GM18861 (cell line): Measurements from ENCODE around the gene PAIP2.

Source experiments
- ATAC-seq: cut with Tn5 transposase; IDR thresholded peaks from one replicate; pipeline ENCODE4 v1.9.1; 2021; ENCODE audit not compliant: unreplicated experiment

Gene PAIP2

DNA sequence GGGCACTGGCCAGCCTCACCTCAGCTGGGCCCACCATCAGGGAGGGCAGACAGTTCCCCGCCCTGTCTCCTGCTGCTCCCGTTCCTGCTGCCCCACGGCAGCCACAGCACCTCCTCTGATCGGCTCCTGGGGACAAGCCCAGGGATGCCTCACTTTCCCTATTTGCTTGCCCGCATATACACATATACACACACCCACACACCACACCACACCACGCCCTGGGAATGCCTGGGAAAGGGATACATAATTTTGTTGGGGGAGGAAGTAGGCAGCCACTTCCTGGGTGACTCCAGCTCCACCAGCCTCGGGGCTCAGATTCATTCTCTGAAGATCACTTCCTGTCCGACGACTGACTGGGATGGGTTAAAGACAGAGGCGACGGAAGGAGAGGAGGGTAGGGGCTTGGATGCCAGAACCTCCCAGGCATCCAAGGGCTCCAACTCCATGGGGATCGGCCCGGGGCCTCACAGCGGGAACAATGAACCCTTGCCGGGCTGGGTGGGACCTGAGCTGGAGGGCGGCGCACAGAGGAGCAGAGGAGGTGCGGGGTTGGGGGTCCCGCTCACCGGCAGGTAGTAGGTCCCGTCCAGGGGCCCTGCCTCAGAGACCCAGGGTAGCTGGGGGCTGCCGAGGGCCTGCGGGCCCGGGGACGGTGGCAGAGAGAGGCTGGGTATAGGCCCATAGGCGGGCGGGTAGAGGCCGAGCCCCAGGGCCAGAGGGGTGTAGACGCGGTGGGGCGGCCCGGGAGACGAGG lies 50.1 kb downstream of the PAIP2 start:
- no peak for ATAC-seq

DNA sequence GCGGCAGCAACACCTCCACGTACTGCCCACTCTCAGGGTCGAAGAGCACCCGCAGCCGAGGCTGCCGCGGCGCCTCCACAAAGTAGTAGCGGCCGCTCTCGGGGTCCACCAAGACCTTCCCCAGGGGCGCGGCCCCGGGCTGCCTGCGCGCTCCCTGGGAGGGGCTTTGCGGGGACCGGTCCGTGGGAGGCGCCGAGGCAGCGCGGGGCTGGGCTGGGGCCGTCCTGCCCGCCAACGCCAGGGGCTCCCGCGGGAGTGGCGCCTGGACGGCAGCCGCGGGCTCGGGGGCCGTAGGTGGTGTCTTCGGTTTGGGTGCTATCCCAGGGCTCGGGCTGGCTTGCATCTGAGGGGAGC lies 50.6 kb downstream of the PAIP2 start:
- no peak for ATAC-seq

DNA sequence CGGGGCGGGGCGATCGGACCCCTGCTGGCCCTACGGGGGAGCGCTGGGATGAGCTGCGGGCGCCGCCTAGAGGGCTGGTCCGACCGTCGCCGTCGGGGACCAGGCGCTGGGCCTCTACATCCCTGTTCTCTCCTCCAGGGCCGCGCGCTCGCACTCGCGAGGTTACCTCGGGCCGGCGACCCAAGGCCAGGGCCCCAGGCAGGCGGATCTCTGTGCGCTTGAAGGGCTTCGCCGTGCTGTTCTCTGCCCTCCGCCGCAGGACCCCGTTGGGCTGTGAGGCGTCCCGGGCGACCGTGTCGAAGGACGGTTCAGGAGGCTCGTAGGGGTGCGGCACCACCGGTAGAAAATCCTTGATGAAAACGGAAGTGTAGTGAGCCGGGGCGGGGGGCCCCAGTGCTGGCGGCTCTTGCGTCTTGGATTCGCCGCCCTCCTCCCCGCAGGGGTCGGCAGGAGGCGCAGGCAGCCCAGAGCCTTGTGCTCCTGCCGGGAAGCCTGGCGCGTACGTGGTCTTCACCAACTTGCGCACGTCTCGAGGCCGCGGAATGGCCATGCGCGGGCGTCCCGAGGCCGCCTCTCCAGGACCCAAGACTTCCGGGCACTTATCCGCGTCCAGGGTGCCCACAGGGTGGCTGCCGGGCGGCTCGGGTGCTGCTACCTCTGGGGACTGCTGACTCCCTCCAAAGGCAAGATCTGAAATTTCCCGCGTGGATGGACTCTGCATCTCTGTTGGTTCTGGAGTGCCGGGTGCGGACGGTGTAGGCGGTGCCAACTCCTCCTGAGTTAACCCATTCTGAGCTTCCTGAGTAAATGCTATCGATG lies 51.2 kb downstream of the PAIP2 start:
- peak; percentile 31 for ATAC-seq

DNA sequence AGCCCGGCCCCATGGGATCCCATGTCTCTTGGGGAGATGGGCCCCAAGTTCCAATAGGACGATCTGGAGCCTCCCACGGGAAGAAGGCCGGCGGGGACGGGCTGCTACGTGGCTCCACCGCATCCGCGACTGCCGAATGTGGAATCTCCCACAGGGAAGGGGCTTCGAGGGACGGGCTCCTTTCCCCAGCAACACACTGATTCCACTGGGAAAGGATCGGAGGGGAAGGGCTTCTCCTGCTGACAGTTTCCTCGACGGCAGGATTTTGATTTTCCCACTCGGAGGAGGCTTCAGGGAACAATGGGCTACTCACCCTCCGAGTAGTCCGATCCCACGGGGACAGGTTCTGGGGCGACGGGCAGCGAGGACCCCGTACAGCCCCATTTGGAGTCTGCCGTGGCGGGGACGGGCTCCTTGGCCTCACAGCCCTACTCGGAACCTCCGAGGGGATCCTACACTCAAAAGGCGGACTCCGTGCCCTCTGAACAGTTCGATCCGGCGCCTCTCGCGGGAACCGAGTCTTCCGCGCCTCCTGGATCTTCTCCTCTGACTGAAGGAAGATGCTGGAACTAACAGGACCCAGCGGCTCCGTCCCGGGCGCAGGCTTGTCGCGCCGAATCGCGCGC lies 52.0 kb downstream of the PAIP2 start:
- ATAC-seq: no peak

DNA sequence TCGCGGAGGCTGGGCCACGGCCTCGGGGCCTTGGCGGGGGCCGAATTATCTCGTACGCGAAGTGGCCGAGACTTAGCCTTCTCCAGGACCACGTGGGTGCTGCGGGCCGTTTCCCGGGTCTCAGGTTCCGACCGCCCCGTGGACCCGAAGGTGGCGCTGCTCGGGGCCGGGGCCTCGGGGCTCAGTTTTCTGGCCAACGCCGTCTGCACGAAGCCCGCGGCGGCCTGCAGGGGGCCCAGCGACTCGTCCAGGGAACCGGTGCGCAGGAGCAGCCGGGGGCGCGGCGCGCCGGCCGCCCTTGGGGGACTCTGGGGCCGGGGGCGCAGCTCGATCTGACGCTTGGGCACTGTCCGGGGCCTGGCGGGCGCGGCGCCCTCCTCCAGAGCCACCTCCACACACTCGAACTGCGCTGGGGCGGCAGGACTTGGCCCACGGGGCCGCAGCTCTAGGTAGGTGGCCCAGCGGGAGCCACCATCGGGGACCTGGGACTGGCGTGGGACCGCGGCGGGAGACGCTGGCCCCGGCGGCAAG lies 52.5 kb downstream of the PAIP2 start:
- no peak for ATAC-seq

DNA sequence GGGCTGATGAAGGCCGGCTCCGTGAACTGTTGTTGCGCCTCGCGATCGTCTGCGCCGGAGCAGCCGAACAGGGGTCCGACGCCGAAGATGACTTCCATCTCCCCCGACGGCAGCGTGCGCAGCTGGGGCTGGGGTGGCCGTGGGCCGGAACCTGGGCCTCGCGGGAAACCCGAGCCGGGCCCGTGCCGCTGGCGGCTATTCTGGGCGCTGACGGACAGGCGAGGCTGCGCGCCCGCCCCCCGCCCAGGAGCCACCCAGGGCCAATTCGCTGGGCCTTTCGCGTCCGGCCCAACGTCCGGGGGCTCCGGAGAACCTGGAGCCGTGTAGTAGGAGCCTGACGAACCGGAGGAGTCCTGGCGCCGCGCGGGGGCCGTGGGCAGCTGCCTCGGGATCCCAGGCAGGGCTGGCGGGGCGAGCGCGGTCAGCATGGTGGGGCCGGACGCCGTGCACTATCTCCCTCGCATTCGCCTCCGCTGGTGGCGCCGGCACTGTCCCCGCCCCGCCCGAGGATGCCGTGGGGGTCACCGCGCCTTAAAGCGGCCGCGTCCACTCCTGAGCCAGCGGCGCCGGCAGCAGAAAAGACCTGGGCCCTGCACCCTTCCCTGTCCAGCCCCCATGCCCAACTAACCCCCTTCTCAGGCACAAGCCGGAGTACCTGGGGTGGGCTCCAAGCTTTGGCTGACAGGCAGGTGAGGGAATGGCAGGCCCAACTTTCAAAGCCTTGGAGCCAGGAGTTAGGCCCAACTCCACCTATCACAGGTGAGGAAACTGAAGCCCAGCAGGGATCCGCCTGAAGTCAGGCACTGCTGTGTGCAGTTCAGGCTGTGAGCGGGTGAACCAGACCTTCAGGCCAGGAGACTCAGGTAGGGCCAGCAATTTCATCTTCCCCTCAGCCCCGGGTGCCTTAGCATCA lies 53.3 kb downstream of the PAIP2 start, which contains the start of gene PROB1:
TSS of gene PROB1 (minus strand) at position 451 of the 913 bp plus-strand sequence. CDS start at position 428, 23 bp downstream.
- ATAC-seq: no peak

DNA sequence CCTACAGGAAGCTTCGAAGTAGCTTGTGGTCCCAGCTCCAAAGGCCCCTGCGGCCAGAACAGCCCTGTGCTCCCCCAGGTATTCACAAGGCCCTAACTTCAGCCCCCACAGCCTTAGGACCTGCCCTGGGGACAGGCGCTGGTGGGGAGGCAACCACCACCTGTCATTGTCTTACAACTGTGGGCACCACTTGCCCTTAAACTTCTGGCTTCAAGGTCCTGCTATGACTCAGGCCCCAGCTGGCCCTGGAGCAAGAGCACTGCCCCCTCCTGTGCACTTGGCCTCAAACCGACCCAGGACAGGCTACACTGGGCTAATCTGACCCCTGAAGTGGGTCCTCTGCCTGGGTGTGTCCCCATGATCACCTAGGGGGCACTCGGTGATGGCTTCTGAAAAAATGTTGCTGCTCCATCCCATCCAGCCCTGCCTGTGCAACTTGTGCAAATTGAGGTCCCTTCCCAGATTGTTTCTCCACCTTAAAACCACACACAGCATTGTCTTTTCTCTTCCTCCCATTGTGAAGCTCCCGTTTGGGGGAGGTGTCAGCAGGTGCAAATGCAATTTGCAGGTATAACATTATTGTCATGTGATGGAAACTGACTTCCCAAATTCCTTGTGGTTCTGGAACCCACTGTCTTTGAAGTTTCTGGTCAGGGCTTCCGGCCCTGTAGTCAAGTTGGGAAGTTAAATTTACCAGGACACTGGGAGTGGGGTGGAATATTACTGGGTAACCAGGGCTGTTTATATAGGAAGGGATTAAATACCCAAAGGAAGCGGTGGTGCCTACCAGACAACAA lies 54.4 kb downstream of the PAIP2 start:
- peak; percentile 17 for ATAC-seq

DNA sequence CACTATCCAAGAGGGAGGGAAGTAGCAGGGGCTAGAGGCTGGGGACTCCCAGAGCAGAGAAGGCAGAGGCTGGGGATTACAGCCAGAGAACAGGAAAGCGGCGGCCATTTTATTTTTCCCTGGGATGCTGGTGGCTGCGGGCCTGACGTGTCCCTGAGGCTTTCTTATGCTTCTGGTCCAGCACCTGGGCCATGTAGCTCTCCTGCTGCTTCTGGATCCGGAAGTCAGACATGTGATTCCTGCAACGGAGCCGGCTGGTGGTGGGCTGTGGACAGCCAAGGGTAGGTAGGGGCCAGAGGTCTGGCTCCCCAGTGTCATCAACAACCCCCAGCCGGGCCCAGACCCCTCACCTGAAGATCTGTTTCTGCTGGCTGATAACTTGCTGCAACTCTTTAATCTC lies 55.0 kb downstream of the PAIP2 start:
- no peak for ATAC-seq

DNA sequence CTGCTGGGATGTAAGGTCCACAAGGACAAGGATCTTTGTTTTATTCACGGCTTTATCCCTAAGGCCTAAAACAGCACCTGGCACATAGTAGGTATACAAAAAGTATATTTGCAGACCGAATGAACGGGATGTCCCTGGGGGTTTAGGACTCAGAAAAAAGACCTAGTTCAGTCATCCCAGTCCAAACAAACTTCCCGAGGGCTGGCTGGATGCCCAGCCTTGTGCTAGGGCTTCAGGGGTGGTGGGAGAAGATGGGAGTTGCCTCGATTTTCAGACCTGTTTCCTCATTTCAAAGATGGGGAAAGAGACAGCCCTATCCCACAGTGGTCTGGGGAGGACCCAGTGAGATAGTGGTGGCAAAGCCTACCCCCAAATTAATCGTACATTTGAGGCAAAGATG lies 56.3 kb downstream of the PAIP2 start:
- no peak for ATAC-seq

DNA sequence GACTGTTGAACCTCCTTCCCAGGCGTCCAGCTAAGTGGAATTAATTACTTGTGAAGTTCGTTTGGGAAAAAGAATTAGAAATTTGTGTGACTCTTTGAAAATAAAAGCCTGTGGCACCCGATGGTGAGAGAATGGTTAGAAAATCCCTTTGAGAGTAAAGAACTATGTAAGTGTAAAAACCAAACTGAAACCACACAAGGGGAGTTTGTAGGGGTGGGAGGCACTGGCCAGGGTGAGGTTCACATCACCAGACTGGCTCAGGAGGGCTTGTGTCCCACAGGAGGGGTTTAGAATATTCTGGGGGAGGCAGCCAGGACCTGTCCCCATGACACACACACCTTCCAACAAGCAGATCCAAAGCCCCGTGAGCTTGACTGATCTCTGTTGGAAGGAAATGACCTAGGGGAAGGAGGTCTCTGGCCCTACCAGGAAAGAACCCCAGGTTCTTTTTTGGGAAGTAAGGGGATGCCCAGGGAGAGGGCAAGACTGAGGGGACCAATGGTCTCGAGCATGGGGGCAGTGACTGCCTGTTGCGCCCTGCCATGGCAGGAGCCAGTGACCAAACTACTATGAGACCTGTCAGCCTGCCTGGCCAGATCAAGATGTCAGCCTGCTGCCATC lies 58.0 kb downstream of the PAIP2 start:
- ATAC-seq: peak; percentile 27

DNA sequence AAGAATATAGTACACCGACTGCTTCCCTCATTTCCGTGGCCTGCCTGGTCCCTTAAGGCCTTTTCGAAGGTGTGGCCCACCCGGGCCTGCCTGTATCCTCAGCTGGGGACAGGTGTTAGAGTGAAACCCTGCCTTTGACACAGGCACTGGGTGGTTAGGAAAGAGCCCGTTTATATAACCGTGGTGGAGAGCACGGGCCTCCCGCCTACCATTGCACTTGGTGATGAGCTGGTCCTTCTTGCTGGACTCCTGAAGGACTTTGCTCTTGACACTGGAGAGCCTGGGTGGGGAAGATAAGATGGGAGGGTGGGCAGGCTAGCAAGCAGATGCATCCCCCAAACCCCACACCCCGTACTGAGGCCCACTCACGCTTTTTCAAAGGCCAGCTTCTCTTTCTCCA lies 59.9 kb downstream of the PAIP2 start:
- no peak for ATAC-seq

DNA sequence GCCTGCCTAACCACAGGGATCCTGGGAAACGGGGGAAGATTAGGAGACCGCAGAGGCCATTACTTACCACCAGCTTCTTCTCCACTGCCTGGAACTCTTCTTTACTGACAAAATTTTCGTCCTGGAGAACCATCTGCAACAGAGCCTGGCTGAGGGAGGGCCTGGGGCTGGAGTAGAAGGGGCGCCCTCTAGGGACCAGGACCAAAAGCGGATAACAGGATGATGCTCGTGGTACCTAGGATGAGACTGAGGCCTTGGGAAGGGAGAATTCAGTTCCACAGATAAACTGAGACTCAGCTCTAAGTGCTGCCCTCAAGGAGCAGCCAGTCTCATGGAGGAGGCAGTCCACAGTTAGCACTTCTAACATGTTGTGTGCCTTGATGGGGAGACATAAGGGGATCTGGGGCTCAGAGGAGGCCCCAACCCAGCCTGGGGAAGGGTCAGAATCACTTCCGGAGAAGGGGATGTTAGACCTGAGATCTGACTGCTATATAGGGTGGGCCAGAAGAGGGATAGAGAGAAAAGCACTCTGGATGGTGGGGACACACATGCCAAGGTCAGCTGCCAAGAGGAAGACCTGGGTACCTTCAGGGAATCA lies 61.0 kb downstream of the PAIP2 start:
- no peak for ATAC-seq

DNA sequence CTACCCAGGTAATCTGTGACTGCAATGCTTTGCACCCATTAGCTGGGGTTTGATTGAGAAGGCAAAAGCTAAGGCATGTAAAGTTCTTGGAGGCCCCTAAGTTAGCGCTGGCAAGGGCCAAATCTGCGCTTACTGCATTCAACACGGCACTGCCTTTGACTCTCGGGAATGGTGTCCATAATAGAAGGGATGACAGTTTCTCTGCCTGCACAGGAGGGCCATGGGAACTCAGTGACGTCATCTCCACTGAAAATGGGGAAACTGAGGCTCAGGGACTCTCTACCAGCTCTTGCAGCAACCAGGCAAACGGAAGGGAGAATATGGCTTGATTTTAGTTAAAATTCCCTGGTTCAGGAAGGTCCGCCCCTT lies 61.7 kb downstream of the PAIP2 start:
- ATAC-seq: peak; percentile 1

DNA sequence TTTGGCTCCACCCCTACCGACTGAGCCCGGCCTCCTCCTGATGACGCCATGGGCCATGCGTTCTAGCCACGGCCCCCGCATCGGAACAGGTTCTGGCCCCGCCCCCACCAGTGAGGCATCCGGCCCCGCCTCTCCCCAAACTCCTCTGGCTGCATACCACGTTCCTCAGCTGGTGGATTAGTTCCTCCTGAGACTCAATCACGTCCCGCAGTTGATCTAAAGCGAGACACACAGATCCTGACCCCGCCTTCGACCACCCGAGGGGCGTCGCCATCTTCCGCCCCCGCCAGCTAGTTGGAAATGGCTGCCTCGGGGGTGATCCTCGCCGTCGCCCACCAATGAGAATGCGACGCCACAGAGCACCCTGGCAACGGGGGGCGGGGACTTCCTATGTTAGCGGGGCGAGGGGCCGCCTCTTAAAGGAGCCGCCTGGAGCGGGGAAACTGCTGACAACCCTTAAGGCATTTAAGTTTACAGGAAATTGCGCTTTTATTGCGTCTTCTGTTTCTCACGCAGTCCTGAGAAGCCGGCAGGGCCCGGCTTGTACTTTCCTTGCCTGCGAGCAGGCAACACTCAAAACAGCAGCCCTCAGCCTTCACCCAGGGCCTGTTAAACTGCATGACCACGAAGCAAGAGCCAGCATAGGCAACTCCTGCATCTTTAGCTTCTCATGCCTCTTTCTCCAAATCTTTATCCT lies 62.3 kb downstream of the PAIP2 start, which contains the start of gene SPATA24:
TSS of gene SPATA24 (minus strand) at position 303 of the 697 bp plus-strand sequence. CDS start at position 274, 29 bp downstream.
- ATAC-seq: peak; percentile 65

DNA sequence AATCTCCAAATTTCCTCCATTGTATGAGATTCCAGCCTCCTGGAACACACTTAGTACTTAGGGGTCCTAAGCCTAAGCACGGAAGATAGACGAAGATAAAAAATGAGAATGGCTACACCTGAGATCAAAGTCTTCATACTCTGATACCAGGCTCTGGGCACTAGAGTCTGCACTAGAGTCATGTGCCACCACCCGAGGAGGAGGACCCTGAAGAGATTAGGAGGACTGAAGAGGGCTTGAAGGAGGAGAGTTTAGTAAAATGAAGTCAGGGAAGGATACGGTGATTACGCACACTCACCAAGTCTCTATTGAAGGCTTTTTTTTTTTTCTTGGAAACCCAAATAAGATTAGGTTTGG lies 62.8 kb downstream of the PAIP2 start:
- no peak for ATAC-seq

DNA sequence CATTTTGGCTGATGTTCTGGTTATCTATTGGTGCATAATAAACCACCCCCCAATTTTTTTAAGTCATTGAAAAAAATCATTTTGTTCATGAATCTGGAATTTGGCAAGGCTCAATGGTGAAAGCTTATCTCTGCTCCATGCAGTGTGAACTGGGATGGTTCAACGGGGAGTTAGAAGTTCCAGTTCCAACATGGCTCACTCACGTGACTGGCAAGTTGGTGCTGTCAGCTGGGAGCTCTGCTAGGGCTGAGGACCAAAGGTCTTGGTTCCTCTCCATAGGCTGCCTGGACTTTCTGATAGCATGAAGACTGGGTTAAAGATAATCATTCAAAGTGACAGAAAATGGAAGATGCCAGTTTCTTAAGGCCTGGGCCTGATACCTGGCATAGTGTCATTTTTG lies 65.3 kb downstream of the PAIP2 start:
- no peak for ATAC-seq

DNA sequence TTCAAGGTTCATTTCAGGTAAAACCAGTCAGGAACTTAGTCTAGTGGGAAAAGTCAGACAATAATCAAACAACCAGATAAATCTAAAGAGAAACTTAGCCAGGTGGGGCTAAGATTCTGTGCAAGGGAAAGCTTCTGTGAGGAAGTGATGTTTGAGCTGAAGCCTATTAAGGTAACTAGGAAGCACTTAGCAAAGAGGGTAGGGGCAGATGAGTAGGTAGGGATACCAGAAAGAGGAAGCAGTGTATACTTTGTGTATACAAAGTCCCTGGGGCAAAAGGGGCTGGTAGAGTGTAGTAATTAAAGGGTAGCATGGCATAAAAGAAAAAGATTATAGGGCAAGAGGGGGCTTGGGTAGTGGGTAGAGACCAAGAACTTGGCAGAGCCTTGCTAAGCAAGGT lies 65.9 kb downstream of the PAIP2 start:
- no peak for ATAC-seq

DNA sequence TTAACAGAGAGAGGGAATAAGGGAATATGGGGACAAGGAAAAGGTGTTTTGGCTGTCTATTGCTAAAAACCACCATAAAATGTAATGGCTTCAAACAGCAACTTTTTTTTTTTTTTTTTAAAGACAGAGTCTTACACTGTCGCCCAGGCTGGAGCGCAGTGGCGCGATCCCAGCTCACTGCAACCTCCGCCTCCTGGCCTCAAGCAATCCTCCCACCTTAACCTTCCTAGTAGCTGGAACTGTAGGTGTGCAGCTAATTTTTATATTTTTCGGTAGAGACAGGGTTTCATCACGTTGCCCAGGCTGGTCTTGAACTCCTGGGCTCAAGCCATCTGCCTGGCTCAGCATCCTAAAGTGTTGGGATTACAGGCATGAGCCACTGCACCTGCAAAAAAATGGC lies 66.5 kb downstream of the PAIP2 start:
- ATAC-seq: no peak
